ENCODE data around the gene ZFYVE1. TPM values are rescaled to one million over a fixed set of nuclear protein-coding genes. Genes with fewer than 3 reads are reported as not detected.

The ZFYVE1 gene
- polyA plus RNA-seq, 2 of the 4 experiments (the other 2 are of a cell fraction), result 7.4 to 9.4 TPM

GRCh38 chr14:73055251-73055650 is 28.3 kb upstream of the ZFYVE1 start:
- Histone ChIP-seq H3K27ac (no peak overlapping the region), H3K4me1 (peaks cover 7% of the 10 kb centered on the region; the same call in 2 of the 3 replicates), H3K4me3 (no peak overlapping the region), H3K9me3 (no peaks in the 10 kb centered on the region), H3K4me2 (no peak overlapping the region)
- no peak for FAIRE-seq
- ChIA-PET POLR2A (interaction anchor here (0.7 kb wide), 1 partner anchor 514 kb away, joined by 10 read pairs; the partner anchor contains the start of gene ACOT2), CTCF (interaction anchor here (1.4 kb wide), 1 partner anchor 538 kb away, joined by 3 read pairs; no protein-coding TSS in a partner anchor)
- DNase-seq (ENCODE audit: low read depth in 1 of 2, low spot score in 1 of 2), result no peak
- TF ChIP-seq NR3C1 (IDR thresholded peaks at IDR 0.05) (no peak), KDM1A (IDR thresholded peaks at IDR 0.05; ENCODE audit: low read depth) (no peak), NFE2L2 (conservative IDR thresholded peaks at IDR 0.05; ENCODE audit: low read length) (no peak), PHF8 (IDR thresholded peaks at IDR 0.05; ENCODE audit: borderline replicate concordance, low read depth) (no peak), ZNF302 (CRISPR knock-in tag; IDR thresholded peaks at IDR 0.05) (no peak), HOXB13 (CRISPR knock-in tag; IDR thresholded peaks at IDR 0.05; ENCODE audit: low read depth) (no peak), MAZ (IDR thresholded peaks at IDR 0.05; ENCODE audit: borderline replicate concordance, low read depth, low read length) (no peak), TFCP2L1 (CRISPR knock-in tag; IDR thresholded peaks at IDR 0.05) (no peak), CTCF (IDR thresholded peaks at IDR 0.05) (no peak), ZSCAN20 (CRISPR knock-in tag; IDR thresholded peaks at IDR 0.05) (no peak), MAFK (IDR thresholded peaks at IDR 0.05; ENCODE audit: partially characterized antibody) (no peak), ELK1 (IDR thresholded peaks at IDR 0.05; ENCODE audit: low read depth, low read length) (no peak), HES2 (IDR thresholded peaks at IDR 0.05) (no peak), ATOH8 (CRISPR knock-in tag; IDR thresholded peaks at IDR 0.05; ENCODE audit: low read depth) (no peak), BCL3 (IDR thresholded peaks at IDR 0.05) (no peak)
- 81% methylated on average over 1 of the region's 1 CpG for WGBS (ENCODE audit: missing lambda C conversion rate)
- no peak for ATAC-seq

GRCh38 chr14:73049428-73049827 is 22.5 kb upstream of the ZFYVE1 start:
- DNase-seq (ENCODE audit: low read depth in 1 of 2, low spot score in 1 of 2) (no peak), FAIRE-seq (no peak), ATAC-seq (no peak)
- no peak overlapping the region for H3K4me3 ChIP-seq
- WGBS (ENCODE audit: missing lambda C conversion rate), result 71% methylated on average over 4 of the region's 4 CpGs
- ChIA-PET POLR2A (interaction anchor here (1.2 kb wide), 1 partner anchor 9 kb away, joined by 8 read pairs; the partner anchor contains the start of gene RBM25), CTCF (no interaction called here)
- no peaks in the 10 kb centered on the region for H3K9me3 ChIP-seq
- H3K27ac ChIP-seq, result no peak overlapping the region
- no peak overlapping the region for H3K4me2 ChIP-seq
- no peaks in the 10 kb centered on the region for H3K4me1 ChIP-seq
- no peak for TF ChIP-seq REST (IDR thresholded peaks at IDR 0.05)
- no peak for TF ChIP-seq CHD4 (IDR thresholded peaks at IDR 0.05; ENCODE audit: borderline replicate concordance)
- no peak for TF ChIP-seq RAD21 (conservative IDR thresholded peaks at IDR 0.05 in 1 of 2, IDR thresholded peaks at IDR 0.05 in 1 of 2)
- TF ChIP-seq SREBF2 (IDR thresholded peaks at IDR 0.05), result no peak
- TF ChIP-seq FOSB (CRISPR knock-in tag; IDR thresholded peaks at IDR 0.05), result no peak
- no peak for TF ChIP-seq ELK1 (IDR thresholded peaks at IDR 0.05; ENCODE audit: low read depth, low read length)
- no peak for TF ChIP-seq USF2 (IDR thresholded peaks at IDR 0.05)
- no peak for TF ChIP-seq CBX8 (IDR thresholded peaks at IDR 0.05)
- TF ChIP-seq BHLHE40 (IDR thresholded peaks at IDR 0.05; ENCODE audit: low read depth, low read length), result no peak
- no peak for TF ChIP-seq ZNF302 (CRISPR knock-in tag; IDR thresholded peaks at IDR 0.05)
- TF ChIP-seq ZC3H11A (IDR thresholded peaks at IDR 0.05), result no peak
- TF ChIP-seq NR3C1 (IDR thresholded peaks at IDR 0.05), result no peak
- no peak for TF ChIP-seq PHF8 (IDR thresholded peaks at IDR 0.05; ENCODE audit: borderline replicate concordance, low read depth)

All from A549 (cell line).